Liver (tissue), 3 donors: ENCODE measurements around the gene IRX6.

Source experiments
- RXRA ChIP-seq, 2 donors: IDR thresholded peaks; 2 replicates each; pipeline ENCODE4 v1.6.1; 2017 to 2018; ENCODE audit warnings: antibody characterized with exemption in 2 of 2, mild to moderate bottlenecking in 1 of 2
- TF ChIP-seq, protein P1 (sequence below): fragments of 150-350 bp; IDR thresholded peaks from 2 replicates; pipeline ENCODE4 v1.5.1; 2017; ENCODE audit warnings: improper control_type of control experiment, low read depth, low read length; ENCODE audit not compliant: missing input control
- donor health status: healthy.
- donor health status: healthy.

DNA sequence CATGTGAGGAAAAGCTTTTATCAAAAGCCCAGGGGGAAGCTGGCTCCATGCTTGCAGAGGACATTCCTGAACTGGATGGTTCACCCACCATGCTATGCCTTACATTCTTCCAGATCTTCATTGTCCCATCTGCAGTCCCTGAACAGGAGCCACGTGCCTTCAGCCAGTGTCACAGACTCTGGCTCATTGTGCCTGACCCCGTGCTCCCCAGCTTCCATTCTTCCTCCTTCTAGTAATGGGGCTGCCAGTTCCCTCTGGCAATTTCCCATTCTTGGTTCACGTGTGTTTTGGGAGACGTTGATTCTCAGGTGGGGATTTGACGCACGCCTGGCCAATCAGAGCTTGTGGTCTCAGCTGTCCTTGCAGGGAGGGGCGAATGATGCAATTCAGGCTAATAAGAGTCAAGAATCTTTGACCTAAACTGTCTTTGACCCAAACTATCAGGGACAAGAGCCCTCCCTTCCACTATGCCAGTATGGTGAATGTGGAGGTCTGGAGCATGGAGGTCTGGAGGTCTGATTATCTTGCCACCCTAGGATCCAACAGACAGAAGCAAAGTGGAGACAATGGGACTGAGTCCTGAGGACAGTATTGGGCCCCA is 52.7 kb downstream of the IRX6 start:
- TF ChIP-seq, protein P1, sequence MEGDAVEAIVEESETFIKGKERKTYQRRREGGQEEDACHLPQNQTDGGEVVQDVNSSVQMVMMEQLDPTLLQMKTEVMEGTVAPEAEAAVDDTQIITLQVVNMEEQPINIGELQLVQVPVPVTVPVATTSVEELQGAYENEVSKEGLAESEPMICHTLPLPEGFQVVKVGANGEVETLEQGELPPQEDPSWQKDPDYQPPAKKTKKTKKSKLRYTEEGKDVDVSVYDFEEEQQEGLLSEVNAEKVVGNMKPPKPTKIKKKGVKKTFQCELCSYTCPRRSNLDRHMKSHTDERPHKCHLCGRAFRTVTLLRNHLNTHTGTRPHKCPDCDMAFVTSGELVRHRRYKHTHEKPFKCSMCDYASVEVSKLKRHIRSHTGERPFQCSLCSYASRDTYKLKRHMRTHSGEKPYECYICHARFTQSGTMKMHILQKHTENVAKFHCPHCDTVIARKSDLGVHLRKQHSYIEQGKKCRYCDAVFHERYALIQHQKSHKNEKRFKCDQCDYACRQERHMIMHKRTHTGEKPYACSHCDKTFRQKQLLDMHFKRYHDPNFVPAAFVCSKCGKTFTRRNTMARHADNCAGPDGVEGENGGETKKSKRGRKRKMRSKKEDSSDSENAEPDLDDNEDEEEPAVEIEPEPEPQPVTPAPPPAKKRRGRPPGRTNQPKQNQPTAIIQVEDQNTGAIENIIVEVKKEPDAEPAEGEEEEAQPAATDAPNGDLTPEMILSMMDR = no peak
- no peak for TF ChIP-seq RXRA (IDR thresholded peaks at IDR 0.05)
